H4 (cell line): Measurements from ENCODE around the gene ADAM12. TPM values are rescaled to one million over a fixed set of nuclear protein-coding genes. Genes with fewer than 3 reads are reported as not detected.

Source experiments
- DNase-seq: peaks from one replicate; pipeline ENCODE4 v3.0.0-alpha.2; 2015; ENCODE audit warnings: low spot score
- total RNA-seq: library from RNA; depleted of rRNA; stranded (reverse); fragments of >200 nt; shearing (Covaris generic); gene quantifications from 2 replicates; pipeline ENCODE4 v1.2.3, GENCODE V29; 2014

Gene ADAM12
- total RNA-seq, 1 experiment from 2014 or later, result 2.0 TPM

DNA sequence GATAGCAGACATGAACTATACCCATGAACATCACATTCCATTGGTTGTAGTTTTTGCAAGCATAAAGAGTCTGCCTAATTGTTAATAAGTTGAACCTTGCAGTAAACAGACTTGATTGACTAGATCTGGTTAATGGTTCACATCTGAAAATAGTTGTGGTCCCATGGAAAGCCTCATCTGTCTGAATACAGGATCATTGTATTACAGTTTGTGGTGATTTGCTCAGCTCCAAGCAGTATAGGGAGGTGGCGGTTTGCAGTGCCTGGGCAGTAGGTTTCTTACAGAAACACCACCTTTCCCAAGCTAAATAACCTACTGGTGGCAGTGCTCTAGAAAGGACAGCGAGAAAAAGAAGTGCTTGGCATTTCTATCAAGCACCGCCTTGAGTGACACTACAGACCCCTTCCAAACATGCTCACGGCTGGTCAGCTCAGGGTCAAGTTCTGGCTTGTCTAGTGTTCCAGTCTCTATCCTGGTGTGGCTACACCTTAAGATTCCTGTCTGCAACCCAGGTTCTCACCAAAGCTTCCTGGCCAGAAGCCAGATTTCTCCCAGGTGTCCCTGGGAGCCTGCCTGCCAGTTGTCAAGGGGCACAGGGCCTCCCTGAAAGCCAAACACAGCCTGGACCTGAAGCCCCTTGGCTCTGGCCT, 372.0 kb downstream of the ADAM12 start:
- no peak for DNase-seq

DNA sequence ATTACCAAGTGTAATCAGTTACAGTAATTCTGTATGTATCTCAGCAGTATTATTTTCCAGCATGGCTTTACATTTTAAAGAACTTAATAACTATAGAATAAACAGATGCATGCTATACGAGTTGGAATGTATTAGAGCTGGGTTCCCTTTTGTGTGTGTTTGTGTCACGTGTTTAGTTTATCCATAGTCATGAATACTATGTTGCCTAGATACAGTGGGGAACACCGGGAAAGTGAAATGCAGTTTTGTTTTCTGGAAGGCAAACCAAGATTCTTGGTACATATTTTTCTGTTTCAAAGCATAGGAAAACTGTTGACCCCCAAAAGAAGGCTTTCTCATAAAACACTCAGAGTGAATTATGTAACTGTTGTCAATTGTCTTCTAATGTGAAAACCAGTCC, 372.9 kb downstream of the ADAM12 start:
- no peak for DNase-seq

DNA sequence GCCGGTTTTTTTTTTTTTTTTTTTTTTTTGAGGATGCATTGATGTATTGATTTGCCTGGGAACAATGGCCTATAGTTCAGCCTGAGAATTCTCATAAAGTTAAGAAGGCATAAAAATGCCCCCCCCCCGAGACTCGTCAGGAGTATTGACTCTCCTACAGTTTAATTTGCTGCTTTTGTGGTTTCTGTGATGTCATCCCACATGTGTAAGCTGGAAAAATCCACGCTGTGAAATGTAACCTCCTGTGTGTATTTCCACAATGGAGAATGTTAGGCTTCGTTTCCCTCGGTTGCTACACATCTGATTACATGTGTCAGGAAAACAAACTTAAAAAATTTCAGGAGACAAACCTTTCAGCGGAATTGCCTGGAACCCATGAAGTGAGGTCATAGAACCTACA, 374.0 kb downstream of the ADAM12 start:
- DNase-seq, result peak; percentile 71

DNA sequence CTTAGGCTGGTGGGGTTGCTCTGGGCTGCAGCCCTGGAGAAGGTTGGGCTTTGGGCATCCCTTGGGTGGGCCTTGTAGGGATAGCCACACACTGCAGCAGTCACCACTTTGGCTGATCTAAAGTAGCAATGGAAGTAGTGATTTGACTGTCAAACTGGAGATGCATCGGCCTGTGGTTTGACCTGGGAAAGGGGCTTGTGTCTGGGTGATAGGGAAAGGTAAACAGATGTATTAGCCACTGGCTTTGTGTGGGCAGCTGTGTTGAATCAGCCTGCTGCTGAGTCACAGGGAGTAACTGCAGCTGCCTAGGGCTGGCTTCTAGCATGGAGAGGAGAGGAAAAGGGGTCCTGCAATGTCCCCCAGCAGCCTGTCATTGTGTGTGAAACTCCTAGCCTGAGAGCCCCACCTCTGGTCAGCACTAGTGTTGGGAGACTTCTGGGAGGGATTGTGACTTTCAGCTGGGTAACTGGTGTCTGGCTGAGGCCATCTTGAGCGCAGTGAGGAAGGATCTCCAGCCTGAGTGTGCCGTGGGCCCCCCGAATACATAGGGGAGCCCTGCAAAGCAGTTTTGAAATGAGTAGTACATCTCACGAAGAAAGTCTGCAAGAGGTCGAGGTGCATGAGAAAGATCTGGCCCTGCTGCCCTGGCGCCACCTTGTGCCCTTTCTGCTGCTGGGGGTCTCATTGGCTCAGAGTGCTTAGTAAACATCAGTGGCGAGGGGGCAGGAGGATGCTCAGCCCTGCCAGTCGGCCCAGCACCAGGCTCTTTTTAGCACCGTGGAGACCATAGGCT, 374.6 kb downstream of the ADAM12 start:
- DNase-seq, result peak; percentile 75

DNA sequence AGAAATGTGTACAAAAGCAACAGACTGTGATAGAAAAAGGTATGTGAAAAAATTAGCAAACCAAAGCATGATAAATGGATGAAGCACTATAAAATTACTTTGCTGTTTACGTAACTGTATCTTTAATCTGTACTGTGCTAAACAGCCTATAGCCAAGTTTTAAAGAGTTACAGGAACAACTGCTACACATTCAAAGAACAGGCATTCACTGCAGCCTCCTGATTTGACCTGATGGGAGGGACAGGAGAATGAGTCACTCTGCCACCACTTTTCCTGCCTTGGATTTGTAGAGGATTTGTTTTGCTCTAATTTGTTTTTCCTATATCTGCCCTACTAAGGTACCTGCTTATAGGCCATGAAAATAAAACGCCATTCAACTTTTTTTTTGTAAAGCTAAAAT, 375.8 kb downstream of the ADAM12 start:
- DNase-seq, result peak; percentile 30

DNA sequence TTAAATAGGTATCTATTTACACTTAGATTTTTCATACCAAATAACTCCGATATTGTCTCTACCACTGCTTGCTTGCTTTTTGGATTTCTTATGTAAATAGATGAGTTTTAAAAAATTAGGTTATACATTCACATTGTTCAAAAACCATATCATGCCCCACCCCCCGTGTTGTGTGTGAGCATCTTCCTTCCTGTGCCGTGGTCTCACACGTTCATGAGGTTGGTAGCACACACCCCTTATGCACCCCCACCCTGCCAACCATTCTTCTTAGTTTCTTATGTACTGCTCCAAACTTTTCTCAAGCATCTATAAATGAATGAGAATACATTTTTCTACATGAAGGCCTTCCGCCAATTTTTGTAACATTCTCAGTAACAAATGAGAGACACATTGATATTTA, 376.3 kb downstream of the ADAM12 start:
- DNase-seq, result no peak

DNA sequence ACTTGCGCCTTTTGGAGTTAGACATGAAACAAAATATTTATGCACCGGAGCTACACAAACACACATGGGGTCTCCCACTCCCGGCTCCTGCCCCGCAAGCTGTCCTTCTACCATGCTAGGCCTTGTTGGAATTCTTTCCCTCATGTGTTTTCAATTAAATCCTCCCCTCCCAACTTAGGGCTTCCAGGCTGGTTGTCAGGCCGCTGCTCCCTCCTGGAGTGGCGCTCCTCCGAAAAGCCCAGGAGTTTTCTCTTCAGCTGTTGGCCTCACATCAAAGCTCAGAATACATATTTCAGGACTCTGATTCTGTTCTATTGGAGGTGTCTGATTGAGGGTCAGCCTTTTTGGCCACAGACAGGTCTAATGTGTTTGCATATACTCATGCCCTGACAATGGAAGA, 378.6 kb downstream of the ADAM12 start:
- DNase-seq, result no peak

DNA sequence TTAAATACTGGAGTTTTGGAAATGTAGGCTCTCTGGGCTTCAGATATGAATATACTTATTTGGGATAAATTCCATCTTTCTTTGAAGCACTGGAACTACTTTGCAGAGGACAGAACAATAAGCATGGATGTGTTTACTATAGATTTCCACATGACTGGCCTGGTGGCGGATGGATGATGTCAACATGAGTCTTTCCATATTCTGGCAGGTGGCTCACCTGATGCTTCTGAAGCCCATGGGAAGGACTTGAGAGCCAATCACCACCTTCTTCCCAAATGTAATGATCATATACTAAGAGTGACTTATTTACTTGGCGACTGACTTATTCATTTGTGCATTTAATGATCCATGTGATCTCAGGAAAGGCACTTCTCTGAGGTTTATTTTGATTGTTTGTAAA, 381.4 kb downstream of the ADAM12 start:
- DNase-seq, result no peak

DNA sequence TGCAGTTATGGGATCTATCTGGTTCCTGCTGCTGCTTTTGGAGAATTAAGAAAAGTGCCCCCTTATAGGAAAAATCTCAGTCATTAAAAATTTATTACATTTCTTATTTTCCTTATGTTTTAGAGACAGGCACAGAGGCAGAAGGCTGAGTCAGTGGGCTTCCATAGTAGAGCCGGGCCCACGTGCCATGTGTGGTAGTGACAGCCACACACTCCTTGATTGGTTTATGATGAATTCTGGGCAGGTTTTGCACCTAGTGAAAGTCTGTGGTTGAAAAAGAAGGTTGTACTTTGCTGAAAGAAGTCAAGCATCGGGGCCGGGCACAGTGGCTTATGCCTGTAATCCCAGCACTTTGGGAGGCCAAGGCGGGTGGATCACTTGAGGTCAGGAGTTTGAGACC, 382.0 kb downstream of the ADAM12 start:
- DNase-seq, result no peak

DNA sequence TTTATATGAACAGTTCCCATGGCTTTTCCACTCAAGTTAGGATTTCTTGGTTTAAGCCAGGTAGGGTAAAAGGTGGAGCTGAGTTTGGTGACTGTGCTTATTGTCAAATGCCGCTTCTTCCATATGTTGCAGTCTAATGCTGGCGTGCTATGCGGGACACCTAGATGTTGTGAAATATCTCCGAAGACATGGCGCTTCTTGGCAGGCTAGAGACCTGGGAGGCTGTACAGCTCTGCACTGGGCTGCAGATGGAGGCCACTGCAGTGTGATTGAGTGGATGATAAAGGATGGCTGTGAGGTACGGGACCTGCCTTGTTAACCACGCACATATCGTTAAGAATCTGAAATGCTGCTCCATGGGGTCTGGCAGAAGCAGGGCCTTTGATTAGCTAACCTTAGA, 383.5 kb downstream of the ADAM12 start:
- DNase-seq, result no peak

DNA sequence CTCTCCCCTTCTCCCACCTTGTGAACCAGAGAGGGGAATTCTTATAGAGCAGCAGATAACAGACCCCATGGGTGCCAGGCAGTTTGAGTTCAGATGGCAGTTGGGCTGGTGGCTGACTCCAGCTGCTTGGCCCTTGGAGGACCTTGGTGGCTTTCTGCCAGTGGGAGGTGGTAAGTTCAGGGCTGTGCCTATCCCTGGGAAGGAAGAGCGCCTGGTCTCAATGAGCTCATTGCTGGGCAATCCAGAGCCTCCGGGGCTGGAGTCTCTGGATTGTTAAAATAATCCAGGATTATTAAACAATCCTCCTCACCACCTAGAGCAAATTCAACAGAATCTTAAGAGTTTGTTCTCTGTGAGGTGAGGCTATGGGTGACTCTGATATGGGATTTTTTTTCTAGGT, 386.7 kb downstream of the ADAM12 start:
- peak; percentile 81 for DNase-seq

DNA sequence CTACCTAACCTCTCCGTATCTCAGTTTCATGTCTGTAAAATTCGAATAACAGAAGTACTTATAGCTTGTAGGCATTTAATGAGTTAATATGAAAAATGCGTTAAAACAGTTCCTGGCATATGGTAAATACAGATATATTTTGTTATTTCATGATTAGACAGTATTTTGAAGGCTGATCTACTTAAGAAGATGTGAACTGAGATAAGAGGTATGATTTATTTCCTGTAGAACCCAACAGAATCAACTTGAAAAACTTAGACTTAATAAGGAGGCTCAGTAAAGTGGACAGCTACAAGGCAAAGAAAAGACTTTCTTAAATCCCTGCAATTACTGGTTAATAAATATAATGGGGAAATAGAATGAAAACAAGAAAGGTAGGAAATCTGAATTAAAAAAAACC, 388.6 kb downstream of the ADAM12 start:
- no peak for DNase-seq

DNA sequence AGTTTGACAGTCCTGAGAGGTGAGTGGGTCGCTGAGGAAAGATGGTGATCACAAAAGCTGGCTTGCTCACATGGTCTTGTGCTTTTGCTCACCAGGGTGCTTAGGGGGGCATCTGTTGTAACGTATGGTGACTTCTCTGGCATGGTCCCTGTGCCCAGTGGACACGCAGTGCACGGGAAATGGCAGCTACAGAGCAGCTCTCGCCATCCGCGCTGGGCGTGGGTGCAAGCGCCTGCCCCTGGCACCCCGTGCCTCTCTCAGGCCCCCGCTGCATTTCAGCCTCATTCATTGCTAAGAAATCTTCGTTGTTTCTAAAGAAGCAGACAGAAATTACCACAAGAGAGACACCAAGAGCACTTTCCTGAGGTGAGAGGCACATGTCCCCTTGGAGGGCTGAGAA, 390.7 kb downstream of the ADAM12 start:
- DNase-seq, result no peak

DNA sequence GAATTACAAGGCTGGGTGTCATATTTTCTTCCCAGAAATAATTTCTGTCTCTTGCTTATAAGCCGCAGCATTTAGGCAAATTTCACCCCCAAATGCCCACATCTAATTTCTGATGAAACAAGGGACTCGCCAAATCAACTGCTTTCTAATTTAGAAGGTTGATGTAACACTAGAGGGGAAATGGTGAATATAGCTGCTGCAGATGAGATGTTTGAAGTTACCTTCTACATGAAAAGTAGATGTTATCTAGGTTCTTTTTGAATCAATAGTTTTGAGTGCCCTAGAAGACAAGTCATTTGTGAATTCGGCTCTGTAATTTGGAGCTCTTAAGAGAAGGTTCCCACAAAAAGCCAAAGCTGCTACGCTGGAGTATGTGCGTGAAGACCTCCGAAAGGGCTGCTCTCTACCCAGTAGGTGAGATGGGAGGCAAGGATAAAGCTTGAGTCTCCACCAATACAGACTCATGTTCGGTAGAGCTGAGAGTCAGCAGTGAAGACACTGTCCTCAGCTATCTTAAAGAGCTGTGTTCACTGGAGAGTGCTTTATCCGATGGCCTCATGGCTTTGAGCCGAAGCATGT, 392.5 kb downstream of the ADAM12 start:
- DNase-seq, result no peak

DNA sequence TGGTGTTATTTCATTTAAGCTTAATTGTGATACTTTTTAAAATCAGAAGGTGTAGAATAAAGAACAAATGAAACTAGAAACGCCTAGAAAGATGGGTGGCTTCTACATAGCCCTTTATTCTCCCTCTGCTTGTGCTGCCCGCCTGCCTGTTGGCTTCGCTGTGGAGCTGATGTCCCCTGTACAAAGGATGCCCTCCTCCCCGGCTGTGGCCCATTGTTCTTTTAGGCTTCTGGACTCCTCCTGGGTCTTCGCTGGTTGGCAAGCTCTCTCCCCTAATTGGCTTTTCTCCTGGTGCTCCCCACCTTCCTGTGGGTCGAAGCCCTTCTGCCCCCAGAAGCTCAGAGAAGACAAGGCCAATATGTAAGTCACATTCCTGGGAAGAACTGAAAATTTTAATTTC, 393.7 kb downstream of the ADAM12 start:
- no peak for DNase-seq

DNA sequence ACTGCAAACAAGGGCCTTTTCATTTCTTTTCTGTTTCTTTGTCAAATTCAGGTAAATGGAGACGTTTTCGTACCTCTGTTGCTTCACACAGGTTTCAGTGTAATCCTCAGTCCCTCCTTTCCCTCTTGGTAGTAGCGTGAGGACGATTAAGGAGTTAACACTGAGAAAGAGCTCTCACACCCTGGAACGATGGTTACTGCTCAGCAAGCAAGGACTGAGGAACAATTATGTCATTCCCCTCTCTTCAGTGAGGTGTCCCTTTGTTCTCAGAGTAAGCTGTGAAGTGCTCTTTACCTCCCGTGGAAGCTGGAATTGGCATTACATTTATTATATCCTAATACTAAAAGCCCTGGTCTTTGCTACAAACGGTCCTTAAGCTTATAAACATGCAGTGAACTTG, 396.0 kb downstream of the ADAM12 start:
- no peak for DNase-seq

DNA sequence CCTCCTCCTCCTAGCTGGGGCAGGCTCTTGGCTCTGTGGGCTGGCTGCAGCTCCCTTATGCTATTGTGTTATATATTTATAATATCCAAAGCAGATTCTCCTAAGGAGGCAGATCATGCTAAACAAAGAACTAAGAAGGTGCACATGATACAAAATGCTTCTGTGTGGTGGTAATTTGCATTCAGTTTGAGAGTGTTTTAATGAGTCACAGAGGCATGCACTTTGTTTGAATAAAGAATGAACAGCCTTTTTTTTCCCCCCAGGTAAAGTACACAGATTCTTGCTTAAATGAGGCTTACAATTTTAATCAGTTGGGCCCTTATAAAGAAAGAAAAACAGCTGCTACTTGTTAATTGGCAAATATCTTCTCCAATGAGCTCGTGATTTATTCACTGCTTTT, 396.9 kb downstream of the ADAM12 start:
- no peak for DNase-seq

DNA sequence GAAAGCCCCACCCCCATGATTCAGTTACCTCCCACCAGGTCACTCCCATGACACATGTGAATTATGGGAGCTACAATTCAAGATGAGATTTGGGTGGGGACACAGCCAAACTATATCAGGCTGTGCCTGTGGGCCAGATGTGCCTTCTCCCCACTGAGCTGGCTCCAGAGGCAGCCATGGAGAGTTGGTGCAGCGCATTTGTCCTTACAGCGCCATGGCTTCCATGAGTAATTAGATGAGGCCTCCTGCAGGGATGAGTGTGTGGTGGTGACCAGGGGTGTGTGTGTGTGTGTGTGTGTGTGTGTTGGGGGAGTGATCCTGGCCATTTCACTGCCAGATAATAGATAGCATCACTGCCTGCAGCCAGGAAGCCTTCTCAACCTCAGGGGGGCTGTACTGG, 397.3 kb downstream of the ADAM12 start:
- no peak for DNase-seq

DNA sequence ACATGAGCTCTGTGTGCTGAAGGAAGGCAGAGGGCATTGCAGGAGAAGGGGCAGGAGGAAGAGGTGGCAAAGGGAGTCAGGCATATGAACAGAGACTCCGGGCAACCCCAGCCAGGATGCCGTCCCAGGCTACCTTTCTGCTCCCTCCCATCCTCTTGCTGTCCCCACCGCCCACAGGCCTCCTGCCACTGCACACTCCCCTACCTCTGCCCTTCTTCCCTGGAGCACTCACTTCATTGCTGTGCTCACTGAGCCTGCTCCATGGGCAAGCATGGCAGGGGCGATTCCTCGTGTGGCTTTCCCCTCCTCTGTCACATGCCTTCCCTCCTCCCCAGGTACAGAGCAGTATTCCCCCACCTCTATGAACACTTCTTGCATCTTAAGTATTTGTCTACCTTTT, 398.5 kb downstream of the ADAM12 start:
- DNase-seq, result no peak

DNA sequence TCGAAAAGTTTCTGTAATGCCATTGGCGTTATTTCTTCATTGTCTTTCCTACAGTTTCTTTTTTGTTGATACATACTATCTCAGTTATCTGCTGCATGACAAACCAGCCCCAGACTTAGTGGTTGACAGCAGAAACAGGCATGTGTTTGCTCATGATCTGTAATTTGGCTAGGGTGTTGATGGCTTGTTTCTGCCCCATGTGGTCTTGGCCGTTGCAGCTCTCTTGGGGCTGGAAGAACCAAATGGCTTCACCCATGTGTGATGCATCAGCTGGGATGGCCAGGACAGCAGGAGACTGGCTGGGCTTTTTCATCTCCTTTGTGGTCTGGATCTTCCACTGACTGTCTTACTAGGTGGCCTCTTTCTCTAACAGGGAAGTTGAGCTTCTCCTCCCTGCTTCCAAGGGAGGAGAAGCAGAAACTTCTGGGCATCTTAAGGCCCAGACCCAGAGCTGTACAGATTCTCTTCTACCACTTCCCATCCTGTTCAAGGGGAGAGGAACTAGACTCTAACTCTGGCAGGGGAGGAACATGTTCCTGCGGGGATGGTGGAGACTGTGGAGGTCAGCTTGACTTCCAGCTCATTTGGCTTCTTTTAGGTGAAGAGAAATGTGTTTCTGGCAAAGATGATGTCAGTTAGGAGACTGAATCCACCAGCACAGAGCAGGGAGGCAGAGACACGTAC, 402.6 kb downstream of the ADAM12 start:
- DNase-seq, result no peak

DNA sequence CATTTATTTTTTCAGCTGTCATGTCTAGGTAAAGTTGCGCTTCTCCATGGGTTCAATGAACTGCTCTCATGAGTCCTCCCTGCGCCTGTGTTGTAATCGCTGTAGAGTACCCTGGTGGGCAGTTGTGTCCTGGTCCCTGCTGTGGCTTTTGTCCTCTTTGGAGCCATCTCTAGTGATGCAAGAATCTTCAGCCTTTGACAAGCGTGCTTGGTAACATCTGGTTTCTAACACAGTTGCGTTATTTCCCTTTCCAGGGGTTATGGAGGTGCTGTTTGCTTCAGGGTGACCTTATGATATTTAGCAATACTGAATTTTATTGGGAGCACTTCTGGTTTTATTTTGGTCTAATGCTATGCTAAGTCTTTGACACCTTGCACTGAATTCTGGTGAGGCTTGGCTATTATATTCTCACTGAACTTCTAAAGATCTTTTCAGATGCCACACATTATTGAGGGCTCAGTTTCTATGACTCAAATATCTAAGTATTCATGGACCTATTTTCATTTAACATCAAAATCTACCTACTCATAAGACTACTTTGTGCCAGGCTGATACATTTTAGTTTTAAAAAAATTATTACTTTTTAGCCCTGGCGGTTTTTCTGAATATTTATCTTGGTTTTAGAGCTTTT, 403.3 kb downstream of the ADAM12 start:
- no peak for DNase-seq

DNA sequence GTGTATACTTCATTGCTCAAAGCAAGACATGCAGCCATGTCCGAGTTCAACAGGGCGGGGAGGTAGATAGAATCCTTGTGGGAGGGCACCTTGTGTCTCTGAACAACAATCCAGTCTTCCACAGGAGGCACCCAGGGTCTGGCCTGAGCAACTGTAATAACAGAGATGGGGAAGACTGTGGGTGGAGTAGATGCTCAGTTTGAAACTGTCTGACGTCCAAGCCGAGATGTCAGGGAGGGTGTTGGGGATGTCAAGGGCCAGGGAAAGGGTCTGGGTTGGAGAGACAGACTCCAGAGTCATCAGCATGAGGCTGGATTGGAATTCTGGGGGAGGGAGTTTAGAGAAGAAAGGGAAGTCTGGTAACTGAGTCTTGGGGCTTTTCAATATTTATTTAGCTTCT, 403.9 kb downstream of the ADAM12 start:
- no peak for DNase-seq
